WERI-Rb-1 (cell line): ENCODE data around the gene AMIGO3.

Experiments used
- DNase-seq: peaks from one replicate; pipeline ENCODE4 v3.0.0-alpha.2; 2020
- H3K27ac ChIP-seq: fragments of 250-450 bp; sonication (Bioruptor Pico); 2 replicates; pipeline ENCODE4 v1.5.1; 2020; ENCODE audit warnings: mild to moderate bottlenecking, moderate library complexity
- H3K27me3 ChIP-seq: fragments of 250-450 bp; sonication (Bioruptor Pico); 2 replicates; pipeline ENCODE4 v1.5.1; 2021; ENCODE audit warnings: mild to moderate bottlenecking, low read depth, moderate library complexity; ENCODE audit not compliant: insufficient read depth, severe bottlenecking
- H3K36me3 ChIP-seq: fragments of 250-450 bp; sonication (Bioruptor Pico); 2 replicates; pipeline ENCODE4 v1.5.1; 2020; ENCODE audit warnings: mild to moderate bottlenecking, moderate library complexity
- H3K4me3 ChIP-seq: 2 replicates; pipeline ENCODE4 v1.5.1; 2011; ENCODE audit warnings: low read depth, mild to moderate bottlenecking, control low read depth, low read length
- H3K9me3 ChIP-seq: fragments of 250-450 bp; sonication (Bioruptor Pico); 2 replicates; pipeline ENCODE4 v1.5.1; 2021; ENCODE audit warnings: mild to moderate bottlenecking, moderate library complexity; ENCODE audit not compliant: severe bottlenecking
- TF ChIP-seq, protein P1 (sequence below): IDR thresholded peaks from 2 replicates; pipeline ENCODE4 v1.5.1; 2011; ENCODE audit warnings: low read depth, mild to moderate bottlenecking, control low read depth, inconsistent platforms, low read length

The AMIGO3 gene

DNA sequence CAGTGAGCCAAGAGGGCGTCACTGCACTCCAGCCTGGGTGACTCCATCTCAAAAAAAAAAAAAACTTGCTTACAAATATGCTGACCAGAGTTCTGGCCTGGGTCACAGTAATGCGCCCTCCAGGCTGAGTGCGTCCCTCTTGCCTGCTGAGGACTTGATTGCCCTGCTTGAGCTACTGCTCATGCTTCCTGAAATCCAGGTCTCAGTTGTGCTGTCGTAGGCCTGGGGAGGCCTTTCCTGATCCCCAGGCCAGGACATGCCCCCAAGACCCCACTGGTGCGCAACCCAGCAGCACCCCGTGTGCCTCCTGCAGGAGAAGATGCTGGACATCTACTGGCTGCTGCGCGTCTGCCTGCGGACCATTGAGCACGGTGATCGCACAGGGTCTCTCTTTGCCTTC, 7.3 kb downstream of the AMIGO3 start:
- Histone ChIP-seq H3K27me3 (no peaks in the 10 kb centered on the region), H3K36me3 (peaks cover 12% of the 10 kb centered on the region; the same call in 1 of the 2 replicates), H3K27ac (no peak overlapping the region), H3K4me3 (no peak overlapping the region), H3K9me3 (no peaks in the 10 kb centered on the region)
- TF ChIP-seq, protein P1, sequence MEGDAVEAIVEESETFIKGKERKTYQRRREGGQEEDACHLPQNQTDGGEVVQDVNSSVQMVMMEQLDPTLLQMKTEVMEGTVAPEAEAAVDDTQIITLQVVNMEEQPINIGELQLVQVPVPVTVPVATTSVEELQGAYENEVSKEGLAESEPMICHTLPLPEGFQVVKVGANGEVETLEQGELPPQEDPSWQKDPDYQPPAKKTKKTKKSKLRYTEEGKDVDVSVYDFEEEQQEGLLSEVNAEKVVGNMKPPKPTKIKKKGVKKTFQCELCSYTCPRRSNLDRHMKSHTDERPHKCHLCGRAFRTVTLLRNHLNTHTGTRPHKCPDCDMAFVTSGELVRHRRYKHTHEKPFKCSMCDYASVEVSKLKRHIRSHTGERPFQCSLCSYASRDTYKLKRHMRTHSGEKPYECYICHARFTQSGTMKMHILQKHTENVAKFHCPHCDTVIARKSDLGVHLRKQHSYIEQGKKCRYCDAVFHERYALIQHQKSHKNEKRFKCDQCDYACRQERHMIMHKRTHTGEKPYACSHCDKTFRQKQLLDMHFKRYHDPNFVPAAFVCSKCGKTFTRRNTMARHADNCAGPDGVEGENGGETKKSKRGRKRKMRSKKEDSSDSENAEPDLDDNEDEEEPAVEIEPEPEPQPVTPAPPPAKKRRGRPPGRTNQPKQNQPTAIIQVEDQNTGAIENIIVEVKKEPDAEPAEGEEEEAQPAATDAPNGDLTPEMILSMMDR, result no peak
- no peak for DNase-seq

DNA sequence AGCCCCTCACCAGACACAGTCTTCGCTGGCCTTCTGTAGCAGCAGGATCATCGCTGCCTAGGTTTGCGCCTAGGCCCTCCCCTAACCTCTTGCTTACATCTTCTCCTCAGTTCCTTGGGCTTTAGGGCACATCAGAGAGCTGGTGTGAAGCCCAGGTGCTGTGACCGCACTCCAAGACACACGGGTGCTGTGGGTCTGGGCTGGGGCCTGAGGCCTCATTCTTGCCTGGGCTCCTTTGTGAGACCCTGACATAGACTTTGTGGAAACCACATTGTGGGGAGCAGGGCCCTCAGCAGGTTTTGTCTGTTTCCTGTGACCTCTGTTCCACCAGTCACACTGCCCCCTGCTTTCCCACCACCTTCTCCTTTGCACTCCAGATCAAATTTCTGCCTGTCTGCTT, 8.0 kb downstream of the AMIGO3 start:
- H3K27ac ChIP-seq, result no peak overlapping the region
- no peaks in the 10 kb centered on the region for H3K9me3 ChIP-seq
- H3K36me3 ChIP-seq, result peaks cover 11% of the 10 kb centered on the region; the same call in 1 of the 2 replicates
- no peak for DNase-seq
- no peaks in the 10 kb centered on the region for H3K27me3 ChIP-seq
- TF ChIP-seq, protein P1, result no peak
- H3K4me3 ChIP-seq, result no peak overlapping the region

DNA sequence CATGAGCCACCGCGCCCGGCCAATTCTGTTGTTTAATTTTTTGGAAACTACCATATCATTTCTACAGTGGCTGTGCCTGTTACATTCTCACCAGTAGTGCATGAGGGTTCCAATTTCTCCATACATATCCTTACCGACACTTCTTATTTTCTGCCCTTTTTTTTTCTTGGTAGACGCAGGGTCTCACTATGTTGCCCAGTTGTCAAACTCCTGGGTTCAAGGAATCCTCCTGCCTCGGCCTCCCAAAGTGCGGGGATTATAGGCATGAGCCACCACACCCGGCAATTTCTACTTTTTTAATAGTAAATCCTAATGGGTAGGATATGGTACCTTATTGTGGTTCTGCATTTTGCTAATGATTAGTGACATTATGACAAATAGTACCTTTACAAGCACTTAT, 9.6 kb downstream of the AMIGO3 start:
- H3K27ac ChIP-seq, result no peak overlapping the region
- H3K36me3 ChIP-seq, result peaks cover 4% of the 10 kb centered on the region; the same call in 1 of the 2 replicates
- no peaks in the 10 kb centered on the region for H3K27me3 ChIP-seq
- no peak for DNase-seq
- TF ChIP-seq, protein P1, result no peak
- H3K9me3 ChIP-seq, result no peaks in the 10 kb centered on the region
- H3K4me3 ChIP-seq, result no peak overlapping the region

DNA sequence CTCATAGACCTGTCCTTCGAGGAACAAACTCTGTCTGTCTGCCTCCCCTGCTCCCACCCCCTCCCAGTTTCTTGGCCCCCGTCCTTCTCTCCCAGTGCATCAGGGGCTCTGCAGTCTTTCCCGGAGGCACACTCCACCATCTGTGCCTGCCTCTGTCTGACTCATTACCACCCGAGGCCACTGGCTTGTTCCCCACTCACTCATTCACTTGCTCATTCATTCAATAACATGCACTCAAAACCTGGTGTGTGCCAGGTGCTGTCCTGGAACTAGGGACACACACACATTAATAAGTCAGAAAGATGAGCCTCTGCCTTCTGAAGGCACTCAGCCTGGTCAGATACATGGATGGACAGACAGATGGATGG, 12.4 kb downstream of the AMIGO3 start:
- no peak for DNase-seq
- H3K4me3 ChIP-seq, result no peak overlapping the region
- no peaks in the 10 kb centered on the region for H3K9me3 ChIP-seq
- no peak overlapping the region for H3K27ac ChIP-seq
- TF ChIP-seq, protein P1, result no peak
- peaks cover 9% of the 10 kb centered on the region for H3K36me3 ChIP-seq
- H3K27me3 ChIP-seq, result no peaks in the 10 kb centered on the region

DNA sequence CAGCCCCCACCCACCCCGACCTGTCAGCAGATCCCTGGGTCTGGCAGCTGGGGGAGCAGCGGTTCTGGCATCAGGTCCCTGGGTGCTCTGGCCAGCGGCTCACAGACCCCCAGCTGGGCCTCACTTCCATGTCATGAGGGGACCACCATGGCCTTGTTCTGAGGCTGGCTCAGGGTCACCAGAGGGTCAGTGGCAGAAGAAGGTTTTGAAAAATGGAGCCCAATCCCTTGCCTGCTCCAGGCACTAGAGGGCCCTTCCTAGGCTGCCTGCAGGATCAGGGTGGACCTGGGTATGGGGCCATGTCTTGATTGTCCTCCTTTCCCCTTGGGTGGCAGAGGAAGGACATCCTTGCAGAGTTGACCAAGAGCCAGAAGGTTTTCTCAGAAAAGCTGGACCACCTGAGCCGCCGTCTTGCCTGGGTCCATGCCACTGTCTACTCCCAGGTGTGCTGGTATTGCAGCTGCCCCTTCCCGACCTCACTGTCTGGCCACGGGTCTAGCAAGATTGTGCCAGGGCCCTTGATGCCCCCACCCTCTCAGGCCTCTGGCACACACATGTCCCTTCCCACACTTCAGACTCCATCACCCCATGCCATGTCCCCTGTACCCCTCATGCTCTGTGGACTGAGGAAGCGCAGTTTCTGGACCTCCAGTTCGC, 12.9 kb downstream of the AMIGO3 start:
- no peaks in the 10 kb centered on the region for H3K27me3 ChIP-seq
- no peak overlapping the region for H3K4me3 ChIP-seq
- no peak overlapping the region for H3K27ac ChIP-seq
- no peak for DNase-seq
- no peaks in the 10 kb centered on the region for H3K9me3 ChIP-seq
- TF ChIP-seq, protein P1, result no peak
- H3K36me3 ChIP-seq, result peaks cover 11% of the 10 kb centered on the region

DNA sequence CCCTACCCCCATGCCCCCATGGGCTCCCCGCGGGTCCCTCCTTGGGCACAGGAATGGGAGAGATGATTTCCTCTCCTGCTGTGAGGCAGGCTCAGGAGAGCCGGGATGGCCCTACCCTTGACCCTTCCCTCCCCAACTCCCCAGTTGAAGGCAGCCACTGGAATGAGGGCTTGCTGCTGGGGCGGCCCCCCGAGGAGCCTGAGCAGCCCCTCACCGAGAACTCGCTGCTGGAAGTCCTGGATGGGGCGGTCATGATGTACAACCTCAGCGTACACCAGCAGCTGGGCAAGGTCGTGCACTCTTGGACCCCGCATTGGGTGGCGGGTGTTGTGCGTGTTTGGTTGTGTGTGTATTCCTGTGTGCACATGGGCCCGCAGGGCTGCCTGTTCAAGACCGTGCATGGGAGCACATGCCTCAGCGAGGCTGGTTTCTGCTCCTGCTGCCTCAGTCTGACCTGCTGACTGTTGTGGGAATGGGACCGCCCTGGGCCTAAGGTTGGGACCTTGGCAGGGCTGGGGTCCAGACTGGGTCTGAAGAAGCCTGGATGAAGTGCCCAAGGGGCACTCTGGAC, 14.0 kb downstream of the AMIGO3 start:
- TF ChIP-seq, protein P1, result no peak
- no peak overlapping the region for H3K27ac ChIP-seq
- no peak overlapping the region for H3K4me3 ChIP-seq
- H3K9me3 ChIP-seq, result no peaks in the 10 kb centered on the region
- DNase-seq, result no peak
- no peaks in the 10 kb centered on the region for H3K27me3 ChIP-seq
- peaks cover 12% of the 10 kb centered on the region for H3K36me3 ChIP-seq
